HG03196 (cell line): ENCODE data around the gene AMELY.
"Not testable (repeated sequence)": the region's sequence is repeated elsewhere in the genome, so short reads cannot be mapped to it uniquely, and the experiment has no call there.

Experiments used
- ATAC-seq: cut with Tn5 transposase; IDR thresholded peaks from one replicate; pipeline ENCODE4 v1.9.1; 2021; ENCODE audit not compliant: unreplicated experiment

AMELY gene, protein sequence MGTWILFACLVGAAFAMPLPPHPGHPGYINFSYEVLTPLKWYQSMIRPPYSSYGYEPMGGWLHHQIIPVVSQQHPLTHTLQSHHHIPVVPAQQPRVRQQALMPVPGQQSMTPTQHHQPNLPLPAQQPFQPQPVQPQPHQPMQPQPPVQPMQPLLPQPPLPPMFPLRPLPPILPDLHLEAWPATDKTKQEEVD

DNA sequence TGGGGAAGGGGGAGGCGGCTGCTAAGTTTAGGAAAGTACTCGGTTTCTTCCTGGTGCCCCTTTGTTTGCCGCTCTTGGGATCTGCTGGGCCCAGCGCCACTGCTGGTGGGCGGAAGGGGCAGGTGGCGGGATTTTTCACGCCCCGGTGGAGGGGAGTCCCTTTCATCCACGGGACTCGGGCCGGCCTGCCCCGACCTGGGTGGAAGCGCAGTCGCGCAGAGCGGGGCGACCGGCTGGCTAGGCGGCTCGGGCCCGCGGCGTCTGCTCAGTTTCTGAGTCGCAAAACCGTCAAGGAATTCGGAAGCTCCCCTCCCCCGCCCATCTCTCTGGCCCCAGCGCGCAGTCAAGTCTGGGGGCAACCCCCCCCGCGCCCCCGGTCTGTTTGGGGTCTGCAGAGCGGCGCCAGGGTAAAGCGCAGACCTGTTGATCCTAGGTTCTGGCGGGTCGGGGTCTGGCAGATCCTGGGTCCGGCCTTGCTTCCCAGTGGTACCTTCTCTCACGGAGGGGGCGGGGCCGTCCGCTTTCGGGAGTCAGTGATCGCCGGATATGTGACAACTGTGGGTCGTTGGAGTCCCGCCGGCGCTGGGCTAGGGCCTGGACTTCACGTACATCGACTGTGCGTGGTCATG, at the start of gene AMELY:
Gene AMELY (minus strand): TSS at position 500 of the 629 bp plus-strand sequence. CDS start 39,144 bp downstream, outside the sequence.
- no peak for ATAC-seq

DNA sequence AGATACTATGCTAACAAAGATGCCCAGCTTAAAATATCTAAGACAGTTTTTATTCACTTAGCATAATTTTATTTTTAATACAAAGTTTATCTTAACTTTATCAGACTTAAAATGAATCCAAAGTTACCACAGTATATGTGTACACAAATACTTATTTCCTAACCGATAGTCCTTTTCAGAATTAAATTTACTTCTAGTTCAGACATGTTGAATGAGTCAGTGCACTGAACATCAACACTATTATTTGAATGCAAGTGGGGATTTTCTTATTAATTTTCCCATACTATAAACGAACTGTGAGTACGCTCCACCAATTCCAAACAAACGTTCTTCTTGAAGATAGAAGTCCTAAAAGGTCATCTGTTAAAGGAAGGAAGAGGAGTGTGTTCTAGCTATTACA, 38.4 kb upstream of the AMELY start:
- ATAC-seq = no peak

DNA sequence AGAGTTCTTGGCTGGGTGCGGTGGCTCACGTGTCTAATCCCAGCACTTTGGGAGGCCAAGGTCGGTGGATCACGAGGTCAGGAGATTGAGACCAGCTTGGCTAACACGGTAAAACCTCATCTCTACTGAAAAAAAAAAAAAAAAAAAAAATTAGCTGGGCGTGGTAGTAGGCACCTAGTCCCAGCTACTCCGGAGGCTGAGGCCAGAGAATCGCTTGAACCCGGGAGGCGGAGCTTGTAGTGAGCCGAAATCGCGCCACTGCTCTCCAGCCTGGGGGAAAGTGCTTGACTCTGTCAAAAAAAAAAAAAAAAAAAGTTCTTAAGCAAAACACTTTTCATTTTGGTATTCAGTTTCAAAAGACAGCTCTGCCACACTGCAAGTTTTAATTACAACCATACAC, 36.8 kb upstream of the AMELY start:
- ATAC-seq = no peak

DNA sequence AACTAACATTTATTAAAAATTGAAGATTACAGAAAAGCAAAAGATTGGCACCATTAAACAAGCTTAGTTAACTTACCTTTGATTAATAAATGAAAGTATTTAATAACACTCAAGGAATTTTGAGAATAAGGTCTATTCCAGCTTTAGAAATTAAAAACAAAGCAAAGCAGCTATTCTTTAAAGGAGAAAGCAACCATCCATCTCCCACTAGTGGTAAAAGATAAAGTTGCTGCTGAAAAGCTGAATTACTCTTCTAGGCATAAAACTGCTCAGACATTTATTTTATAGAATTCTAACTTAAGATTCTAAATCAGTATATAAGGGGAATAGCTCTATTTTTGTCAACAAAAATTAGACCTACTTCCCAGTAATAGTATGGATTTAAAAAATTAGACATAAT, 36.1 kb upstream of the AMELY start:
- ATAC-seq = no peak

DNA sequence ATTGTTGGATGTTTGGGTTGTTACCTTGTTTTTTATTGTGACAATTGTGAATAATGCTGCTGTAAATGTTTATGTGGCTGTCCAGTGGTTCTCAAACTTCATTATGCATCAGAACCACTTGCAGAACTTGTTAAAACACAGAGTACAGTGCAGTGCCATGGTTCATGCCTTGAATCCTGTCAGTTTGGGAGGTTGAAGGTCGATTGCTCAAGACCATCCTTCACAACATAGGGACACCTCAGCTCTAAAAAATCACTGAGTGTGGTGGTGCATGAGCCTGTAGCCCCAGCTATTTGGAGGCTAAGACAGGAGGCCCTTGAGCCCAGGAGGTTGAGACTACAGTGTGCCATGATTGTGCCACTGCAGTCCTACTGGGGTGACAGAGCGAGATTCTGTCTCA, 23.9 kb upstream of the AMELY start:
- no peak for ATAC-seq

DNA sequence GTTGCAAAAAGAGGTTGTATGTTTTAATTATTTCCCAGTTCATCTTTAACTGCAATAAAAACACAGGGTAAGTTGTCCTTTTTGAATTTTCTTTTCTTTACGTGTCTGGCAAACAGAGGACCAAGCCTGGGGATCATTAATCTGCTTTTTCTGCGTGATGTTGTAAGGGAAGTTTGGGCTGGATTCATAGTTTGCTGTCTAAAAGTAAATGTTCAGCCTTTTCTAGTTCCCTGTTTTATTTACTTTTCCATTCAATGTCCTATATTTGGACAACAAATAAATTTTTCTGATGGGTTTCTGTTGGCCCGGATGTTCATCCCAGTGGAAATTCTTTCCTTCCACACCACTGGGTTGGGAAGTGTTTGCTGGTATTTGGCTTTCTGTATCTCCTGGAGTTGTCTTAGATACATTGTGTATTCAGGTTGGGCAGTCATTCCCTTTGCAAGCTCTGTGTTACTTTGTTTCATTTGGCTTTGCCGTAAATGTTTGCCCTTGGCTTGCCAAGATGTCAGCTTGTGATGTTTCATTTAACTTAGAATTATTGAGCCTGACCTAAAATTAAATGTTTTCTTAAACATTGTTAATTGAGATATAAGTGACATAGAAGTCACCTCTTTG, 20.3 kb upstream of the AMELY start:
- no peak for ATAC-seq

DNA sequence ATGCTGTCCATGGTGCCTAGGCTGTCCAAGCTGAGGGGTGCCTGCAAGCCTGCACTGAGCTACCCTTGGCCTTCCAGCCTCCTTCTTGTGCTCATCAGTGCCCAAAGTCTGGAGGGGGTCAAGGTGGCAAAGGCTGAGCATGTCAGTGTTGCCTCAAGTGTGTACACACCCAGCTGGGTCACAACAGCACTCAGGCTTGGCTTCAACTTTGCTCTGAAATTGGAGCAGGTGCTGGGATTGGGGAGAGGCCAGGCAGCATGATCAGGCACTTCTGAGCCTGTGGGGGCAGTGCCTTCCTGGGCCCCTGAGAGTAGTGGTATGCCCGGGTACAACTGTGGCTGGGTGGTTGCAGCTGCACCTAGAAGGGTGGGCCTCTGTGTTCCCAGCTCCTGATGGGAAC, 17.7 kb upstream of the AMELY start:
- ATAC-seq = no peak

DNA sequence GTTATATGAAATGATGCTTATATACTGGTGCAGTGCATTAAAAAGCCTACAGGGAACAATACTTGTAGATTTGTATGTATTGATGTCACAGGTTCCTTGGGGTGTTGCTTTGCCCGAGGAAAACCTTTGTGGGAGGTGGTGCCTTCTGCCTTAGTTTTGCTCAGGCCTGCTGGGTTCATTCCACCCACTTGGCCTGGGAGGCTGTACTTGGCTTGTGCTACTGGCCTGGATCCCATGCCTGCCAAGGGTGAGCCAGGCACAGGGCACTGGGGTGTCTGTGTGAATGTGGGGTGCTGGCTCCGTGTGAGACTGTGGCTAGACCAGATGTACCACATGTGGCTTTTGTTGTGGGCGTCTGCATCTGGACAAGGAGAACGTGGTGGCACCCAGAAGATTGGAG, 16.7 kb upstream of the AMELY start:
- no peak for ATAC-seq

DNA sequence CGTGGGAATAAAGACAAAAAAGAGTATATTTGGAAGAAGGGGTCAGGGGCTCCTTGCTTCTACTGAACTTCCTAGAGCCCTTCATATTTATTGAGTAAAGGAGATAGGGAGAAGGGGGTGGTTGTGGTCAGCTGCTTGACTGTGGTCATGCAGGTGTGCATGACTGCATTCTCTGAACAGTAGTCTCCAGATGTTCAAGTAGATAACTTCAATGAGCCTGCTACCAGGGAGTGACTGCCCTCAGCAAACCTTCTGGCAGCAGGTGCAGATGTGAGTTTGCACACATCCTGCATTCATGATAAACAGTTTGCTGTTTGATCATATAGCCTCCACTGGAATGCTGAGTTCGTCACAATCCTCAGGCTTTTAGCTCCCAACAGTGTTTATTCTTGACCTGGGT, 9.5 kb upstream of the AMELY start:
- ATAC-seq = no peak

DNA sequence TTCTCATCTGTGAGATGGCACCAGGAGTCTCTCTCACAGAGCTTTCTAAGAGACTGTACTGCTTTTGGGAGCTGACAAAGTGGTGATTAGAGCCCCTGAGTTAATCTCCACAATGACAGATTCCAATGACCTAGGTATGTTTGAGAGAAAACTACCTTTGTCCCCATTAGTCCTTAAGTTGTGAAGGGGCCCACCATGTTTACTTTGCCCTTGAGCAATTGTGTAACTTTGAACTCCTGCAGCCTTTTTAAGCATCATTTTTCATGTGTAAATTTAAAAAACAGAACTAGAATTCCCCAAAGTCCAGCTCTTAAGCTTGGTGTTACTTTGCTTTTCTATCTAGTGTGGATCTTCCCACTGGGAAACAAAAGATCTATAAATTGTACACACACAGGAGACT, 1.8 kb upstream of the AMELY start:
- no peak for ATAC-seq

DNA sequence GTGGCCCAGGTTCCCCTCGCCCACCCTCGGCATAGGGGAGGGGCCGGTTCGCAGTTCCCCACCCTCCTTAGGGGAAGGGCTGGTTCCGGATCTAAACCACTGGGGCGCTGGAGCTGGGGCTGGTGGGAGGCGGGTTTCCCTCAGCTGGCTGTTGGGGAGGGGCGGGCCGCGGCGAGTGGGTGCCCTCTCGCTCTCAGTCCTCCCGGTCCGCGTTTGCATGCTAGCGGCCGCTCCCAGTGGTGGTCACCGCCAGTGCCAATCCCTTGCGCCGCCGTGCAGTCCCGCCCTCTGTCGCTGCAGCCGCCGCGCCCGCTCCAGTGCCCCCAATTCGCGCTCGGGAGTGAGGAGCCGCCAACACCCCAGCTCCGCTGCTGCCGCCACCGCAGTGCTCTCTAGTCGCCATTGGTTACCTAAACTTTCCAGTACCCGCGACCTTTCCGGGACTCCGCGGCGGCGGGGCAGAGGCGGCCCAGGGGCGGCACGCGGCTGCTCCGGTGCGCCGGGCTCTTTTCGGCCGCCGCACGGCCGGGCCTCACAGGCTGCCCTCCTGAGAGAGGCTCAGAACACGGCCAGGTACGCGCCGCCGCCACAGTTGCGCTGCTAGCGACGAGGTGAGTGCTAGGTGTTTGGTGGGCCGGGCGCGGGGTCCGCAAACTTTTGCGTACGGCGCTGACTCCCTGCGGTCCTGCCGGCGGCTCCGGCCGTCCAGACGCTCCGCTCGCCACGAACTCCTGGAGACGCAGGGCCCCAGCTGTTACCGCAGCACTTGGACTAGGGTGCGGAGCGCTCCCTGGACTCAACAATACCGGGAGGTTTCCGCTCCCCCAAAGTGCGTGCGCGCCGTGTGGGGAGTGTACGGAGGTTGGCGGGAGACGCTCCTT, 940 bp downstream of the AMELY start, which contains the start of gene TBL1Y:
Gene TBL1Y (plus strand): TSS at position 326 of the 881 bp plus-strand sequence. CDS start 114,388 bp downstream, outside the sequence.
- no peak for ATAC-seq

DNA sequence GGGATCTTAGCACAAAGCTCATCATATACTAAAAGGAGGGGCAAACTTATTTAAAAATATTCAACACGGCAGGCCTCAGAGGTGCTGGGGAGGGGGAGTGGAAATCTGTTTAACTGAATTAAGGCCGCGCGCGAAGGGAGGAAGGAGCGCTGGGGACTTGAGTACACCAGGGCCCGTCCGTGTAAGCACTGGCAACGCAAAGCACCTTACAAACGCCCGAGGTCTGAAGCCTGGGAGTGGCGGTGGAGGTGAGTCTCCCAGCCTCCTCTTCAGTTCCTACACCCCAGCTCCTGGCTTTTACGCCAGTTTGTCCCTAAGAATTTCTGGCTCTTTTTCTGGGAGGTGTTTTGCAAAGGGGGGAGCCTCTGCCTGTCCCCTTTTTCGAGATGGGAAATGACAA, 1.7 kb downstream of the AMELY start:
- no peak for ATAC-seq

DNA sequence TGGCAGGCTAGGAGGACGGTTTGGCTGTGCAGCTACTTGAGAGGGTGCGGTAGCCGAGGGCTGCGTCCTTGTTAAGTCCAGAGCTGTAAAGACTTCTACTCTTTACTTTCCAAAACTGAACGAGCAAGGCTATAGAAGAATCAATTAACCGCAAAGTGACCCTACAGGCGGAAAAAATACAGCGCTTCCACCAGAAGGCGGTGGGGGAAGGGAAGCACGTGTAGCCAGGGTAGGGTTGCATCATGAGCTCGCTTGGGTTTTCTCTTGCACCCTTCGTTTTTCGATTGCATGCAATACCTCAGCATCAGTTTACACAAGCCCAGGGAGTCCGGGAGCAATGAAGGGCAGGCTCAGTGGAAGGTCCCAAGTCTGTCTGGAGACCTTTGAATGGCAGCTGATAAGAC, 2.4 kb downstream of the AMELY start:
- ATAC-seq = no peak

DNA sequence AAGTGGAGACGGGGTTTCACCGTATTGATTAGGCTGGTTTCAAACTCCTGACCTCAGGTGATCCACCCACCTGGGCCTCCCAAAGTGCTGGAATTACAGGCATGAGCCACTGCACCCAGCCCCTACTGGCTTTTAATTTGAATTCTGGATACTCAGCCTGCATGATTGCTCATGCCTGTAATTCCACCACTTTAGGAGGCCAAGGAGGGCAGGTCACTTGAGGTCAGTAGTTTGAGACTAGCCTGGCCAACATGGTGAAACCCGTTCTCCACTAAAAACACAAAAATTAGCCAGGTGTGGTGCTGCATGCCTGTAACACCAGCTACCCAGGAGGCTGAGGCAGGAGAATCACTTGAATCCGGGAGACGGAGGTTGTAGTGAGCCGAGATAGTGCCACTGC, 3.5 kb downstream of the AMELY start:
- not testable (repeated sequence) for ATAC-seq

DNA sequence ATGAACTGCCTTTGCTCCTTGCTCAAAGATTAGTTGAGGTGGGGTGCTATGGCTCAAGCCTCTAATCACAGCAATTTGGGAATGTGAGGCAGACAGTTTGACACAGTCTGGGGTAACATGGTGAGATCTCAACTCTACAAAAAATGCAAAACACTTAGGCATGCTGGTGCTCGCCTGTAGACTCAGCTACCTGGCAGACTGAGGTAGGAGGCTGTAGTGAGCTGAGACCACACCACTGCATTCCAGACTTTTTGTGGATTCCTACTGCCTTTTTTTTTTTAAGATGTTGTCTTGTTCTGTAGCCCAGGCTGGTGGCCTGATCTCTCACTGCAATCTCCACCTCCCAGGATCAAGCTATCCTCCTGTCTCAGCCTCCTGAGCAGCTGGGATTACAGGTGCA, 4.0 kb downstream of the AMELY start:
- ATAC-seq = no peak

DNA sequence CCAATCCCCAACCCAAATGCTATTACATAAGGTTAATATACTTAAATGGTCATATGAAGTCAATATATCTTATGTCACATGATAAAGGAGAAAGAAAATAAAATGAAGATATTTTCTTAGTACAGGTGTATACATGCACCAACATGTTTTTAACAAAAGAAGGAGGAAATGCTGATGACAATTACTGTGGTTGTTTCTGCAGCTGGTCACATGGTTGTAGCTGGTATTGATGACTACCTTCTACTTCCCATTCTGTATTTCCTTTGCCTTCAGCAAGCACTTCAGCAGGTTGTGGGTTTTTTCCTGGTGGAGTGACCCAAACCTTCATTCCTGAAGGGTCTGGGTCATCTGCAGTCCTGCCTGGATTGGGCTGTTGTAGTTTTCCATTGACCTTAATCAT, 9.4 kb downstream of the AMELY start:
- not testable (repeated sequence) for ATAC-seq

DNA sequence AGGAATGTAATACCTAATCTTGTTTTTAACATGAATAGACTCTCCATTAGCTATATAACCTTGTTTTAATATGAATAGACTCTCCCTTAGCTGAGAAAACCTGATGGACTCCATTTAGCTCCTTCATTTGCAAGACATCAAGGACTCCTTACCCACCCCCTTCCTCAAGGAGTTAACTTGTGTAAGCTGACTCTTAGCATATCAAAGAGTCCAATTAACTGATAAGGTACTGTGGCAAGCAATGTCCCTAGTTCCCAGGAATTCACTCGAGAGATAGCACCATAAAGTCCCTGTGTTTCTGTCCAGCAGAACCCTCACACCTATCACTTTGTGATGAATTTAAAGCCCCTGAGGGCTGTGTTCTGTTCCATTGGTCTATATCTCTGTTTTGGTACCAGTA, 16.3 kb downstream of the AMELY start:
- ATAC-seq = no peak

DNA sequence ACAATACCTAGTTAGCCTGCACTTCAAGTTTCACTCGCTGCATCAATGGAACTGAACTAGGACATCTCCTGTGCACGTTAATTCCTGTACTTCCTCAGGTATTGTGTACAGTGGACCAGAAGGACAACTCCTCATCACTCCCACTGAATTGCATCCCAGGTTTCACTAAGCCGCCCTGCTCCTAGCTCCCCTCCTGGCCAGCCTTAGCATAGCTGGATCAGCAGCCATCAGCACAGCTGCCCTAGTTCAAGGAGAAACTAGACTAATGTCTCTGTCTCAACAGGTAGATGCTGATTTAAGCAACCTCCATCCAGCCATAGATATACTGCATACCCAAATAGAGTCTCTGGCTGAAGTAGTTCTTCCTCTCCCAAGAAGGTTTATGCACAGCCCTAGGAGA, 17.1 kb downstream of the AMELY start:
- no peak for ATAC-seq

DNA sequence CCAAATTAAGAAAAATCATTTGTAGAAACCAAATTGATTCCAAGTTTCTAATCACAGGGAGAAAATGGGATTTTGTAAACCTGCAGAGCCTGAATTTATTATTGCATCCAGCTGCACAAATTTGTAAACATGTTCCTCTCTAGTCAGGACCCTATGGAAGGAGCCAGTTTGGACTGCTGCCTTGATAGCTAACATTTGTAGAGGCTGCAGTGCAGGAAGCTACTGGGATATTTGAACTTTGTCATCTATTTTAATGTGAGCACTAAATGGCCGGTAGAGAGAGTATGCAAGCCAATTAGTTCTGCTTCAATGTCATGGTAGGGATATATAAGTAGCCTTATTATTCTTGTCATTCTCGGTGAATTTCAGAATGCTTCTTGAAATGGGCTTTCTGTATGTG, 62.2 kb downstream of the AMELY start:
- no peak for ATAC-seq

DNA sequence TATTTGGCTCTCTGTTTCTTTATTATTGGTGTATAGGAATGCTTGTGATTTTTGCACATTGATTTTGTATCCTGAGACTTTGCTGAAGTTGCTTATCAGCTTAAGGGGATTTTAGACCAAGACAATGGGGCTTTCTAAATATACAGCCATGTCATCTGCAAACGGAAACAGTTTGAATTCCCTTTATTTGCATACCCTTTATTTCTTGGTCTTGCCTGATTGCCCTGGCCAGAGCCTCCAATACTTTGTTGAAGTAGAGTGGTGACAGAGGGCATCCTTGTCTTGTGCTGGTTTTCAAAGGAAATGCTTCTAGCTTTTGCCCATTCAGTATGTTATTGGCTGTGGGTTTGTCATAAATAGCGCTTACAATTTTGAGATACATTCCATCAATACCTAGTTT, 68.9 kb downstream of the AMELY start:
- not testable (repeated sequence) for ATAC-seq
